Measurements from ENCODE around the gene LMNTD1.

The LMNTD1 gene, protein sequence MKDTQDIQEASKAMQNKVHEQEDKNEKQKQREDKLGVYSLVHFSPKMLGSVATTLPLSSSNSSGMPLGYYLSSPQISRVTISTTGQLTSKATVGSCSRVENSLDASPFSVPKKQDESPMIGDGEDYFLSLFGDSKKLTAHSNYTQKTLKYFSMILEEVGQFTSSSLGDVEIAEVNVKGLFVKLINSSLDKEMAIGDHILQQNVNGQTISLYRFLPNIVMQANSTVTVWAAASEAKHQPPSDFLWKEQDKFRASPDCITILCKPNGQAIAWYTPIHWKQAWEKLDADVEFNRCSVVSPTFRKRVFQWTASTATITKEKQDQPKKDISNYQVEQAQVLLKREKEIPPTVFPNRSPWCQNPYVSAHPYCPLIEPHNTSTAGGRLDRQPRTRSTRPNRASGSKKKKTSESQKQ

DNA sequence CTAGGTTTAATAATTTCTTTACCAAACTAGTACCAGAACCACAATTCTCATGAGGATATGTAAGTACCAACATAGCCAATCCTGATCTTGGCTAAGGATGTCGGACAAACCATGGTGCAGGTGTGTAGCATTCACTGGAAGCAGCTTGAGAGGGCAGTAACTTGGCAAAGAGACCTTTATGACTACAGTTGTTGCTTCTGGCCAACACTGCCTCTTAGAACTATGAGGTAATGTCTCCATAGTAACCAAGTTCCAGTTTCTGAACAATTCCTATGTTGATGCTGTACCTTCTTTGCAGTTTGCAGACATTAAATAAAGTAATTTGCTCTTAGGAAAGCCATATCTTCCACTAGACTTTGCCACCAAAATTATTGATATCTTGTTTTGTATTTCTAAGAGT lies at the start of gene LMNTD1:
TSS of gene LMNTD1 (minus strand) at position 186 of the 400 bp plus-strand sequence. CDS start 324 bp downstream, outside the sequence.
- ChIA-PET POLR2A (no interaction called here), CTCF (interaction anchor here (0.7 to 3.0 kb wide), 3 partner anchors 117 to 594 kb away, joined by 3 to 15 read pairs (median 3); no protein-coding TSS in a partner anchor)
- no peak within 1 kb of the TSS for H3K4me3 ChIP-seq (ENCODE audit: low read depth, low read length)
- TF ChIP-seq ZNF629 (tag by site-specific recombination; IDR thresholded peaks at IDR 0.05) = peak; percentile 32; the same call in 1 of the 2 replicates
- TF ChIP-seq ZNF174 (tag by site-specific recombination; IDR thresholded peaks at IDR 0.05) = no peak
- peak; percentile 55 for TF ChIP-seq SCRT2 (tag by site-specific recombination; IDR thresholded peaks at IDR 0.05)
- TF ChIP-seq, protein P1, sequence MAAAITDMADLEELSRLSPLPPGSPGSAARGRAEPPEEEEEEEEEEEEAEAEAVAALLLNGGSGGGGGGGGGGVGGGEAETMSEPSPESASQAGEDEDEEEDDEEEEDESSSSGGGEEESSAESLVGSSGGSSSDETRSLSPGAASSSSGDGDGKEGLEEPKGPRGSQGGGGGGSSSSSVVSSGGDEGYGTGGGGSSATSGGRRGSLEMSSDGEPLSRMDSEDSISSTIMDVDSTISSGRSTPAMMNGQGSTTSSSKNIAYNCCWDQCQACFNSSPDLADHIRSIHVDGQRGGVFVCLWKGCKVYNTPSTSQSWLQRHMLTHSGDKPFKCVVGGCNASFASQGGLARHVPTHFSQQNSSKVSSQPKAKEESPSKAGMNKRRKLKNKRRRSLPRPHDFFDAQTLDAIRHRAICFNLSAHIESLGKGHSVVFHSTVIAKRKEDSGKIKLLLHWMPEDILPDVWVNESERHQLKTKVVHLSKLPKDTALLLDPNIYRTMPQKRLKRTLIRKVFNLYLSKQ (tag by site-specific recombination; IDR thresholded peaks at IDR 0.05; ENCODE audit: borderline replicate concordance) = no peak
- no peak for TF ChIP-seq ZNF24 (tag by site-specific recombination; IDR thresholded peaks at IDR 0.05)
- TF ChIP-seq, protein P2, sequence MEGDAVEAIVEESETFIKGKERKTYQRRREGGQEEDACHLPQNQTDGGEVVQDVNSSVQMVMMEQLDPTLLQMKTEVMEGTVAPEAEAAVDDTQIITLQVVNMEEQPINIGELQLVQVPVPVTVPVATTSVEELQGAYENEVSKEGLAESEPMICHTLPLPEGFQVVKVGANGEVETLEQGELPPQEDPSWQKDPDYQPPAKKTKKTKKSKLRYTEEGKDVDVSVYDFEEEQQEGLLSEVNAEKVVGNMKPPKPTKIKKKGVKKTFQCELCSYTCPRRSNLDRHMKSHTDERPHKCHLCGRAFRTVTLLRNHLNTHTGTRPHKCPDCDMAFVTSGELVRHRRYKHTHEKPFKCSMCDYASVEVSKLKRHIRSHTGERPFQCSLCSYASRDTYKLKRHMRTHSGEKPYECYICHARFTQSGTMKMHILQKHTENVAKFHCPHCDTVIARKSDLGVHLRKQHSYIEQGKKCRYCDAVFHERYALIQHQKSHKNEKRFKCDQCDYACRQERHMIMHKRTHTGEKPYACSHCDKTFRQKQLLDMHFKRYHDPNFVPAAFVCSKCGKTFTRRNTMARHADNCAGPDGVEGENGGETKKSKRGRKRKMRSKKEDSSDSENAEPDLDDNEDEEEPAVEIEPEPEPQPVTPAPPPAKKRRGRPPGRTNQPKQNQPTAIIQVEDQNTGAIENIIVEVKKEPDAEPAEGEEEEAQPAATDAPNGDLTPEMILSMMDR (tag by site-specific recombination; IDR thresholded peaks at IDR 0.05) = no peak
- H3K36me3 ChIP-seq (ENCODE audit: control insufficient read depth in 2 of 2, insufficient read depth in 1 of 2, low read length in 2 of 2) = no peaks in the 10 kb centered on the region
- H3K4me1 ChIP-seq (ENCODE audit: control insufficient read depth, insufficient read depth, low read length) = no peaks in the 10 kb centered on the region
- no peak within 1 kb of the TSS for H3K27ac ChIP-seq (ENCODE audit: extremely low read depth, low read depth, low read length)
- no peaks in the 10 kb centered on the region for H3K9me3 ChIP-seq (ENCODE audit: control insufficient read depth, insufficient read depth, low read depth, low read length)

DNA sequence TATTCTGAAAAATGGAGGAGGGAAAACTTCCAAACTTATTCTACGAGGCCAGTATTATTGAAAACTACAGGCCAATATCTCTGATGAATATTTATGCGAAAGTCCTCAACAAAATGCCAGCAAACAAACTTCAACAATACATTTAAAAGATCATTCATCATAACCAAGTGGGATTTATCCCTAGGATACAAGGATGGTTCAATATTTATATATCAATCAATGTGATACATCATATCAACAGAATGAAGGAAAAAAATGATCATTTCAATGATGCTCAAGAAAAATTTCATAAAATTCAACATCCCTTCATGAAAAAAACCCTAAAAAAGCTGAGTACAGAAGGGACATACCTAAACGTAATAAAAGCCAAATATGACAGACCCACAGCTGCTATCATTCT lies 45.9 kb upstream of the LMNTD1 start:
- CTCF ChIA-PET = no interaction called here
- Histone ChIP-seq H3K4me3 (ENCODE audit: low read depth, low read length) (no peak overlapping the region), H3K4me1 (ENCODE audit: control insufficient read depth, insufficient read depth, low read length) (no peaks in the 10 kb centered on the region), H3K27ac (ENCODE audit: extremely low read depth, low read depth, low read length) (no peak overlapping the region), H3K9me3 (ENCODE audit: control insufficient read depth, insufficient read depth, low read depth, low read length) (no peaks in the 10 kb centered on the region), H3K36me3 (ENCODE audit: control insufficient read depth in 2 of 2, insufficient read depth in 1 of 2, low read length in 2 of 2) (no peaks in the 10 kb centered on the region)
- POLR2A ChIA-PET = no interaction called here
- TF ChIP-seq ZNF155 (tag by site-specific recombination; IDR thresholded peaks at IDR 0.05) = no peak
- no peak for TF ChIP-seq ZNF544 (tag by site-specific recombination; IDR thresholded peaks at IDR 0.05)
- TF ChIP-seq, protein P3, sequence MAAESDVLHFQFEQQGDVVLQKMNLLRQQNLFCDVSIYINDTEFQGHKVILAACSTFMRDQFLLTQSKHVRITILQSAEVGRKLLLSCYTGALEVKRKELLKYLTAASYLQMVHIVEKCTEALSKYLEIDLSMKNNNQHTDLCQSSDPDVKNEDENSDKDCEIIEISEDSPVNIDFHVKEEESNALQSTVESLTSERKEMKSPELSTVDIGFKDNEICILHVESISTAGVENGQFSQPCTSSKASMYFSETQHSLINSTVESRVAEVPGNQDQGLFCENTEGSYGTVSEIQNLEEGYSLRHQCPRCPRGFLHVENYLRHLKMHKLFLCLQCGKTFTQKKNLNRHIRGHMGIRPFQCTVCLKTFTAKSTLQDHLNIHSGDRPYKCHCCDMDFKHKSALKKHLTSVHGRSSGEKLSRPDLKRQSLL (tag by site-specific recombination; IDR thresholded peaks at IDR 0.05) = no peak
- TF ChIP-seq, protein P4, sequence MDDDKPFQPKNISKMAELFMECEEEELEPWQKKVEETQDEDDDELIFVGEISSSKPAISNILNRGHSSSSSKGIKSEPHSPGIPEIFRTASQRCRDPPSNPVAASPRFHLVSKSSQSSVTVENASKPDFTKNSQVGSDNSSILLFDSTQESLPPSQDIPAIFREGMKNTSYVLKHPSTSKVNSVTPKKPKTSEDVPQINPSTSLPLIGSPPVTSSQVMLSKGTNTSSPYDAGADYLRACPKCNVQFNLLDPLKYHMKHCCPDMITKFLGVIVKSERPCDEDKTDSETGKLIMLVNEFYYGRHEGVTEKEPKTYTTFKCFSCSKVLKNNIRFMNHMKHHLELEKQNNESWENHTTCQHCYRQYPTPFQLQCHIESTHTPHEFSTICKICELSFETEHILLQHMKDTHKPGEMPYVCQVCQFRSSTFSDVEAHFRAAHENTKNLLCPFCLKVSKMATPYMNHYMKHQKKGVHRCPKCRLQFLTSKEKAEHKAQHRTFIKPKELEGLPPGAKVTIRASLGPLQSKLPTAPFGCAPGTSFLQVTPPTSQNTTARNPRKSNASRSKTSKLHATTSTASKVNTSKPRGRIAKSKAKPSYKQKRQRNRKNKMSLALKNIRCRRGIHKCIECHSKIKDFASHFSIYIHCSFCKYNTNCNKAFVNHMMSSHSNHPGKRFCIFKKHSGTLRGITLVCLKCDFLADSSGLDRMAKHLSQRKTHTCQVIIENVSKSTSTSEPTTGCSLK (tag by site-specific recombination; IDR thresholded peaks at IDR 0.05) = no peak
- TF ChIP-seq, protein P5, sequence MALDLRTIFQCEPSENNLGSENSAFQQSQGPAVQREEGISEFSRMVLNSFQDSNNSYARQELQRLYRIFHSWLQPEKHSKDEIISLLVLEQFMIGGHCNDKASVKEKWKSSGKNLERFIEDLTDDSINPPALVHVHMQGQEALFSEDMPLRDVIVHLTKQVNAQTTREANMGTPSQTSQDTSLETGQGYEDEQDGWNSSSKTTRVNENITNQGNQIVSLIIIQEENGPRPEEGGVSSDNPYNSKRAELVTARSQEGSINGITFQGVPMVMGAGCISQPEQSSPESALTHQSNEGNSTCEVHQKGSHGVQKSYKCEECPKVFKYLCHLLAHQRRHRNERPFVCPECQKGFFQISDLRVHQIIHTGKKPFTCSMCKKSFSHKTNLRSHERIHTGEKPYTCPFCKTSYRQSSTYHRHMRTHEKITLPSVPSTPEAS (tag by site-specific recombination; IDR thresholded peaks at IDR 0.05) = no peak
- TF ChIP-seq HOXA7 (CRISPR knock-in tag; IDR thresholded peaks at IDR 0.05; ENCODE audit: borderline replicate concordance) = no peak
- TF ChIP-seq, protein P6, sequence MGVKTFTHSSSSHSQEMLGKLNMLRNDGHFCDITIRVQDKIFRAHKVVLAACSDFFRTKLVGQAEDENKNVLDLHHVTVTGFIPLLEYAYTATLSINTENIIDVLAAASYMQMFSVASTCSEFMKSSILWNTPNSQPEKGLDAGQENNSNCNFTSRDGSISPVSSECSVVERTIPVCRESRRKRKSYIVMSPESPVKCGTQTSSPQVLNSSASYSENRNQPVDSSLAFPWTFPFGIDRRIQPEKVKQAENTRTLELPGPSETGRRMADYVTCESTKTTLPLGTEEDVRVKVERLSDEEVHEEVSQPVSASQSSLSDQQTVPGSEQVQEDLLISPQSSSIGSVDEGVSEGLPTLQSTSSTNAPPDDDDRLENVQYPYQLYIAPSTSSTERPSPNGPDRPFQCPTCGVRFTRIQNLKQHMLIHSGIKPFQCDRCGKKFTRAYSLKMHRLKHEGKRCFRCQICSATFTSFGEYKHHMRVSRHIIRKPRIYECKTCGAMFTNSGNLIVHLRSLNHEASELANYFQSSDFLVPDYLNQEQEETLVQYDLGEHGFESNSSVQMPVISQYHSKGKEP (tag by site-specific recombination; IDR thresholded peaks at IDR 0.05) = no peak
- no peak for TF ChIP-seq MZF1 (tag by site-specific recombination; IDR thresholded peaks at IDR 0.05; ENCODE audit: borderline replicate concordance)
- TF ChIP-seq ZNF23 (tag by site-specific recombination; IDR thresholded peaks at IDR 0.05; ENCODE audit: borderline replicate concordance) = no peak
- TF ChIP-seq, protein P2 (tag by site-specific recombination; IDR thresholded peaks at IDR 0.05) = no peak
- TF ChIP-seq GLI4 (tag by site-specific recombination; IDR thresholded peaks at IDR 0.05) = no peak
- TF ChIP-seq ZNF596 (tag by site-specific recombination; IDR thresholded peaks at IDR 0.05) = no peak
- TF ChIP-seq ZNF169 (tag by site-specific recombination; IDR thresholded peaks at IDR 0.05) = no peak
- TF ChIP-seq ZBTB21 (tag by site-specific recombination; IDR thresholded peaks at IDR 0.05) = no peak
- TF ChIP-seq ZNF404 (tag by site-specific recombination; IDR thresholded peaks at IDR 0.05) = no peak
- no peak for TF ChIP-seq ZNF221 (tag by site-specific recombination; IDR thresholded peaks at IDR 0.05; ENCODE audit: borderline replicate concordance)
